ENCODE results near the gene TMED5.
"Not testable (repeated sequence)": the region's sequence is repeated elsewhere in the genome, so short reads cannot be mapped to it uniquely, and the experiment has no call there.

TMED5 gene

GRCh38 chr1:93171549-93172034 lies 8.6 kb downstream of the TMED5 start:
- no peak for DNase-seq (ENCODE audit: low read depth)

GRCh38 chr1:93170141-93170678 lies 10.0 kb downstream of the TMED5 start:
- DNase-seq (ENCODE audit: low read depth): not testable (repeated sequence)

- no peak for DNase-seq (ENCODE audit: low read depth)
Measured at GRCh38 chr1:93167006-93167405, 13.2 kb downstream of the TMED5 start.

- not testable (repeated sequence) for DNase-seq (ENCODE audit: low read depth)
Measured at GRCh38 chr1:93165895-93166294, 14.3 kb downstream of the TMED5 start.

GRCh38 chr1:93164816-93165215 lies 15.4 kb downstream of the TMED5 start:
- DNase-seq (ENCODE audit: low read depth): no peak

- DNase-seq (ENCODE audit: low read depth): not testable (repeated sequence)
Measured at GRCh38 chr1:93163314-93163713, 16.9 kb downstream of the TMED5 start.

- DNase-seq (ENCODE audit: low read depth): no peak
Measured at GRCh38 chr1:93159337-93159736, 20.9 kb downstream of the TMED5 start.

GRCh38 chr1:93155335-93155734 lies 24.9 kb downstream of the TMED5 start:
- DNase-seq (ENCODE audit: low read depth): no peak

GRCh38 chr1:93154898-93155297 lies 25.3 kb downstream of the TMED5 start:
- no peak for DNase-seq (ENCODE audit: low read depth)

- no peak for DNase-seq (ENCODE audit: low read depth)
Measured at GRCh38 chr1:93152835-93153234, 27.4 kb downstream of the TMED5 start.

- DNase-seq (ENCODE audit: low read depth): no peak
Measured at GRCh38 chr1:93151474-93151873, 28.7 kb downstream of the TMED5 start.

GRCh38 chr1:93150729-93151128 lies 29.5 kb downstream of the TMED5 start:
- DNase-seq (ENCODE audit: low read depth): no peak

- no peak for DNase-seq (ENCODE audit: low read depth)
Measured at GRCh38 chr1:93148001-93148400, 32.2 kb downstream of the TMED5 start.

GRCh38 chr1:93143769-93144168 lies 36.4 kb downstream of the TMED5 start:
- DNase-seq (ENCODE audit: low read depth): no peak

GRCh38 chr1:93143136-93143535 lies 37.1 kb downstream of the TMED5 start:
- DNase-seq (ENCODE audit: low read depth): no peak

GRCh38 chr1:93142161-93142560 lies 38.1 kb downstream of the TMED5 start:
- DNase-seq (ENCODE audit: low read depth): no peak

GRCh38 chr1:93140106-93140505 lies 40.1 kb downstream of the TMED5 start:
- DNase-seq (ENCODE audit: low read depth): no peak

GRCh38 chr1:93137604-93138292 lies 42.5 kb downstream of the TMED5 start:
- DNase-seq (ENCODE audit: low read depth): no peak

- no peak for DNase-seq (ENCODE audit: low read depth)
Measured at GRCh38 chr1:93136445-93136844, 43.8 kb downstream of the TMED5 start.

GRCh38 chr1:93132638-93133037 lies 47.6 kb downstream of the TMED5 start:
- DNase-seq (ENCODE audit: low read depth): no peak

- DNase-seq (ENCODE audit: low read depth): no peak
Measured at GRCh38 chr1:93129507-93130099, 50.6 kb downstream of the TMED5 start.

- no peak for DNase-seq (ENCODE audit: low read depth)
Measured at GRCh38 chr1:93124556-93125355, 55.5 kb downstream of the TMED5 start.
